Hair follicle dermal papilla cell (primary cell): ENCODE results near the gene COL20A1. TPM values are rescaled to one million over a fixed set of nuclear protein-coding genes. Genes with fewer than 3 reads are reported as not detected.

ENCODE experiments used
- small RNA-seq: library from RNA; depleted of rRNA; stranded (forward); fragments of <200 nt; gene quantifications from one replicate; pipeline ENCODE3, GENCODE V24; 2012
- total RNA-seq: library from RNA; depleted of rRNA; stranded (reverse); fragments of >200 nt; gene quantifications from 2 replicates; pipeline ENCODE4 v1.2.3, GENCODE V29; 2012

COL20A1 gene
- total RNA-seq, result not detected in 2 replicates

GRCh38 chr20:63292904-63293303 is at the start of gene COL20A1:
Gene COL20A1, plus strand, starts transcription at chr20:63293186. Its CDS starts 1,922 bp downstream, at chr20:63295108.

GRCh38 chr20:63254232-63254605 is 38.8 kb upstream of the COL20A1 start, which contains the start of gene NKAIN4:
Gene NKAIN4, minus strand, starts transcription at chr20:63254463. Its CDS starts 13 bp downstream, at chr20:63254450.

GRCh38 chr20:63272105-63273058 is 20.6 kb upstream of the COL20A1 start, which contains the start of gene ARFGAP1:
Gene ARFGAP1, plus strand, starts transcription at chr20:63272813. Its CDS starts 2,768 bp downstream, at chr20:63275581.

GRCh38 chr20:63360850-63361518 is 68.0 kb downstream of the COL20A1 start, which contains the start of gene CHRNA4:
Gene CHRNA4, minus strand, starts transcription at chr20:63361349. Its CDS starts 184 bp downstream, at chr20:63361165.

Small RNAs within 50 kb of the gene (small RNA-seq; reads per million reads assigned to genes)
- gene MIR4326, result not detected
- not detected for gene RNU6-994P

Other genes with a start within 250 kb of the COL20A1 start
- 27.7 and 32.0 TPM in 2 replicates for gene YTHDF1, start 77.1 kb upstream of the COL20A1 start, total RNA-seq
- gene BIRC7, start 57.3 kb upstream of the COL20A1 start, total RNA-seq, result not detected in 2 replicates
- 0.61 TPM in 1 of 2 replicates, not detected in the other for gene NKAIN4, start 38.7 kb upstream of the COL20A1 start, total RNA-seq
- 108 and 115 TPM in 2 replicates for gene ARFGAP1, start 20.4 kb upstream of the COL20A1 start, total RNA-seq
- gene CHRNA4, start 68.2 kb downstream of the COL20A1 start, total RNA-seq, result not detected in 2 replicates
- not detected in 2 replicates for gene KCNQ2, start 179.5 kb downstream of the COL20A1 start, total RNA-seq
- under 0.01 and 0.24 TPM in 2 replicates for gene EEF1A2, start 205.9 kb downstream of the COL20A1 start, total RNA-seq
- gene PPDPF, start 227.6 kb downstream of the COL20A1 start, total RNA-seq, result 55.9 and 56.3 TPM in 2 replicates
- gene PTK6, start 244.2 kb downstream of the COL20A1 start, total RNA-seq, result under 0.01 and 0.12 TPM in 2 replicates